ENCODE data around the gene CACNG4.
"Not testable (repeated sequence)": the region's sequence is repeated elsewhere in the genome, so short reads cannot be mapped to it uniquely, and the experiment has no call there.

The CACNG4 gene

GRCh38 chr17:66965801-66966262 is 1.3 kb downstream of the CACNG4 start:
- no peak for DNase-seq

GRCh38 chr17:66966298-66966697 is 1.8 kb downstream of the CACNG4 start:
- no peak for DNase-seq

- no peak for DNase-seq
These were observed 2.4 kb downstream of the CACNG4 start for GRCh38 chr17:66966704-66967418.

- no peak for DNase-seq
These were observed 3.5 kb downstream of the CACNG4 start for GRCh38 chr17:66967837-66968543.

- no peak for DNase-seq
These were observed 4.4 kb downstream of the CACNG4 start for GRCh38 chr17:66968916-66969315.

- no peak for DNase-seq
These were observed 5.6 kb downstream of the CACNG4 start for GRCh38 chr17:66970140-66970539.

- no peak for DNase-seq
These were observed 6.3 kb downstream of the CACNG4 start for GRCh38 chr17:66970797-66971196.

GRCh38 chr17:66971264-66971663 is 6.8 kb downstream of the CACNG4 start:
- DNase-seq = no peak

GRCh38 chr17:66971730-66972441 is 7.4 kb downstream of the CACNG4 start:
- no peak for DNase-seq

GRCh38 chr17:66972442-66972830 is 7.9 kb downstream of the CACNG4 start:
- not testable (repeated sequence) for DNase-seq

GRCh38 chr17:66975188-66975587 is 10.7 kb downstream of the CACNG4 start:
- DNase-seq = no peak

GRCh38 chr17:66975614-66976378 is 11.3 kb downstream of the CACNG4 start:
- DNase-seq = no peak

GRCh38 chr17:66976379-66976663 is 11.8 kb downstream of the CACNG4 start:
- DNase-seq = no peak

- DNase-seq = no peak
These were observed 12.3 kb downstream of the CACNG4 start for GRCh38 chr17:66976781-66977201.

- DNase-seq = no peak
These were observed 14.1 kb downstream of the CACNG4 start for GRCh38 chr17:66978514-66979061.

GRCh38 chr17:66980896-66981295 is 16.4 kb downstream of the CACNG4 start:
- no peak for DNase-seq

GRCh38 chr17:66981983-66982508 is 17.5 kb downstream of the CACNG4 start:
- DNase-seq = no peak

GRCh38 chr17:66983414-66984021 is 19.0 kb downstream of the CACNG4 start:
- DNase-seq = no peak

GRCh38 chr17:66984730-66985129 is 20.2 kb downstream of the CACNG4 start:
- DNase-seq = no peak

GRCh38 chr17:66985338-66986237 is 21.1 kb downstream of the CACNG4 start:
- no peak for DNase-seq

- DNase-seq = no peak
These were observed 22.2 kb downstream of the CACNG4 start for GRCh38 chr17:66986659-66987058.

All from NCI-H1436 treated with DMSO at 0.1 percent for 48 hours (cell line).